ENCODE measurements around the gene SLC16A11.
A peak's percentile ranks its signal among the peaks of the same experiment; 100 is the strongest.
"Not testable (repeated sequence)": the region's sequence is repeated elsewhere in the genome, so short reads cannot be mapped to it uniquely, and the experiment has no call there.

Gene SLC16A11

DNA sequence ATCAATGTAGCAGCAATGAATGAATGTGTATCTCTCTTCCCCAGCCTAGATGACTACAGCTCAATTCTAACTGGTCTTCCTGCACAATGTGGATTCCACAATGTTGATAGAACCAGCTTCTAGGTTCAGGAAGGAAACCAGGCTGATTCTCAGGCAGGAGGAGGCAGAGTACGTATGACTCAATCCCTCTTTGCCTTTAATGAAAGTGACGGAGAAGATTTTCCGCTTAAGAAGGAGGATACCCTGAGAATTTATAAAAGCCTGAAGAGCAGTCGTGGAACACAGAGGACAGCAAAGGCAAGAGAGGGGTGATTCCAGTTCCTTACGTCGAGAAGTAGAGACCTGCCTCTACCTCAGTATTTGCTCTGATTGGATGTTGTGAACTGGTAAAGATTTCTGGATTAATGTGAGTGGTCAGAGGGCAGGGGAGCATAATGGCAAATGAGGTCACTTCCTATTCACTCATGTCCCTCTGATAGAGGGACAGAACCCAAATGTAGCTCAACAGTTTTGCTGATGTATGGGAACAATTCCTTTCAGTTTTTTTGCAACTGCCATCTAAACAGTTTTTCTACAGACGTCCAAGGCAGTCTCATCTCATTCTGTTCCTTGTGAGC, 15.0 kb upstream of the SLC16A11 start:
- no peak for DNase-seq

GRCh38 chr17:7056386-7056785, 12.5 kb upstream of the SLC16A11 start:
- DNase-seq, result no peak

DNA sequence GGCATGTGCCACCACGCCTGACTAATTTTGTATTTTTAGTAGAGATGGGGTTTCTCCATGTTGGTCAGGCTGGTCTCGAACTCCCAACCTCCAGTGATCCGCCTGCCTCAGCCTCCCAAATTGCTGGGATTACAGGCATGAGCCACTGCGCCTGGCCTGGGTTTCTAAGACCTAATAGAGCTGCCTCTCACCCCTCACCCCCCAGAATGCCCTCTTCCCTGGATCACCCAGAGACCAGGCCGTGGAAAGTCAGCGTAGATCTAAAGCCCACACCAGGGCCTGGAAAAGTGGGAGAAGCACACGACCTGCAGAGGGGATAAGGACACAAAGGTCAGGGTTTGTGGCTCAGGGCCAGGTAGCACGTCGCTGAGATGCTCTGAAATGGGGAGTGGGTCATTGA, 6.7 kb upstream of the SLC16A11 start:
- not testable (repeated sequence) for DNase-seq

GRCh38 chr17:7048968-7049367, 5.1 kb upstream of the SLC16A11 start:
- DNase-seq, result no peak

- no peak for DNase-seq
Measured at GRCh38 chr17:7047566-7047965, 3.7 kb upstream of the SLC16A11 start.

DNA sequence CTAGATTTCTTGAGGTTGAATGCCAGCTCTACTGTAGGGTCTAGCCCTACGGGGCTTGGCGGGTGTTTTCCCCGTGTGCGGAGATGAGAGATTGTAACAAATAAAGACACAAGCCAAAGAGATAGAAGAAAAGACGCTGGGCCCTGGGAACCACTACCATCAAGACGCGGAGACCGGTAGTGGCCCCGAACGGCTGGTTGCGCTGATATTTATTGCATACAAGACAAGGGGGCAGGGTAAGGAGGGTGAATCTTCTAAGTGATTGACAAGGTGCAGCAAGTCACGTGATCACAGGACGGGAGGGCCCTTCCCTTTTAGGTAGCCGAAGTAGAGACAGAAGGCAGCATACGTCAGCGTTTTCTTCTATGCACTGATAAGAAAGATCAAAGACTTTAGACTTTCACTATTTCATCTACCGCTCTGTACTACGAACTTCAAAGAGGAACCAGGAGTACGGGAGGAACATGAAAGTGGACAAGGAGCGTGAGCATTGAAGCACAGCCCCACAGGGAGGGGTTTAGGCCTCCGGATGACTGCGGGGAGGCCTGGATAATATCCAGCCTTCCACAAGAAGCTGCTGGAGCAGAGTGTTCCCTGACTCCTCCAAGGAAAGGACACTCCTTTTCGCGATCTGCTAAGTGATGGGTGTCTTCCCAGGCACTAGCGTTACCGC, 3.0 kb upstream of the SLC16A11 start:
- DNase-seq, result not testable (repeated sequence)

DNA sequence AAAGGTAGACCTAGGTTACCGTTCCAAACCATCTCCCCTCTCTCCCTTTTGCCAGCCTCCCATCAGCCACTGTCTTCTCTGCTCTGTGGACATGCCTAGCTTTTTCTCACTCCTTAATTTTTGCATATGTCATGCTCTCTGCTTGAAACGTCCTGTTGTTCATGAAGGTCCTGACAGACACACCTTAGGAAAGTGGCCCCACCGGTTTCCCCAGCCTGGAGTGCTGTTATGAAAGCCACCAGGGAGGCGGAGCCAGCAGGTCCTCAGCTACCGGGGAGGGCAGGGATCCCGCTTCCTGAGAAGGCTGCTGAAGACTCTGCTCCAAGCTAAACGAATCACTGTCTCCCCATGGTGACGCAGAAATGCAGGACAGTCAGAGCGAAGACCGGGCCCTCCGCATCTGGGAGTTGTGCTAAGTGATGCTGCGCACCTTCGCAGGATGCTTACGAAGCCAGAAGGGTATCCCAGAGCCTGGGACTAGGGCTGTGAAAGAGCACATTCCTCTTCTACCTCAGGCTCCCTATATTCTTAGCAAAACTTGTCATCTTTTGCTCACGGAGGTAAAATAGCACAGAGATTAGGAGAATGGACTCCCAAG, 2.3 kb upstream of the SLC16A11 start:
- DNase-seq, result no peak

DNA sequence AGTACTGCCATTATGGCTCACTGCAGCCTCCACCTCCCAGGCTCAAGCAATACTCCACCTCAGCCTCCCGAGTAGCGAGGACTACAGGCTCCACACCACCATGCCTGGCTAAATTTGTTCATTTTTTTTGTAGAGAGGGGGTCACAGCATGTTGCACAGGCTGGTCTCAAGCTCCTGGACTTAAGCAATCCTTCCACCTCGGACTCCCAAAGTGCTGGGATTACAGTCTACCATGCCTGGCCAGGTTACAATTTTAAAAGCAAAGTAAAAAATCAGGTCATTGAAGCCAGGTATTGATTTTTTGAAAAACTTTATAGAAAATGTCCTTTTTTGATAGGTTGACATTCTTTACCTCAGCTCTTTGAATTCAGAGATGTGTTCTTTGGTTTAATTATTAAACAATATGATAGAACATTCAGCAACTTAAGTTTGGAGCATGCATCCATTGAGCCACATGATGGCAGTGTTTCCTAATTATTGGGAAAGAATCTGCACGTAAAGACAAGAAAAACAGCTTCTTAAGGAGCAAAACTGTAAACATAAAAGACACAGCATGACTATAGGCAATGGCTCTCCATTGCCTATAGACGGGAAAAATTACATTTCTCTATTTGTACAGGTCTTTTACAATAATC, 1.7 kb upstream of the SLC16A11 start:
- peak; percentile 78 for DNase-seq

GRCh38 chr17:7043182-7043496, 753 bp downstream of the SLC16A11 start:
- DNase-seq, result no peak

DNA sequence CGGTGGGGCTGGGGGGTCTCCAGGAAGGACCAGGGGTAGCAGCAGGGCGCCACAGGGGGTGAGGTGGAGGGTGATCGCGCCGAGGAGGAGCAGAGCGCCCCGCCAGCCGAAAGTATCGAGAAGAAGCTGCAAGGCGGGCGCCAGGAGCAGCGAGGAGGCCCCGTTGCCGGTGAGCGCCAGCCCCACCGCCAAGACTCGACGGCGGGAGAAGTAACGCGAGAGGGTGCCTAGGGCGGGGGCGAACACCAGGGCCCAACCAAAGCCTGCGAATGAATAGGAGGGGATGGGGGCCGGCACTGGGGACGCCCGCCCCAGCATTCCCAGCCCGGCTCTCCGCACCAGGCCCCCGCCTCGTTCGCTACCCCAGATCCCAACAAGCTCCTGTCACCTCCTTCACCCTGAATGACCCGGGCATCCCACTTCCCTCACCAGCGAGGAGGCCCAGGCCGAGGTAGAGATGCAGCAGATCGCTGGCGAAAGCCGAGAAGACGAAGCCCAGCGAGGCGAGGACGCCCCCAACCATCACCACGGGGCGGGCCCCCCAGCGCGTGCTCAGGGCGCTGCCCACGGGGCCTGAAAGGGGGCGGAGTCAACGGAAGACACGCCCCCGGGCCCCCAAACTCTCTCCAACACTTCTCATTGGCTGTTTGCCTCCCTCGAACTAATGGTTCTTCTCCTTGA, 1.3 kb downstream of the SLC16A11 start:
- no peak for DNase-seq

- DNase-seq, result no peak
Measured at GRCh38 chr17:7041607-7042500, 2.0 kb downstream of the SLC16A11 start.

GRCh38 chr17:7039832-7040231, 4.1 kb downstream of the SLC16A11 start:
- no peak for DNase-seq

DNA sequence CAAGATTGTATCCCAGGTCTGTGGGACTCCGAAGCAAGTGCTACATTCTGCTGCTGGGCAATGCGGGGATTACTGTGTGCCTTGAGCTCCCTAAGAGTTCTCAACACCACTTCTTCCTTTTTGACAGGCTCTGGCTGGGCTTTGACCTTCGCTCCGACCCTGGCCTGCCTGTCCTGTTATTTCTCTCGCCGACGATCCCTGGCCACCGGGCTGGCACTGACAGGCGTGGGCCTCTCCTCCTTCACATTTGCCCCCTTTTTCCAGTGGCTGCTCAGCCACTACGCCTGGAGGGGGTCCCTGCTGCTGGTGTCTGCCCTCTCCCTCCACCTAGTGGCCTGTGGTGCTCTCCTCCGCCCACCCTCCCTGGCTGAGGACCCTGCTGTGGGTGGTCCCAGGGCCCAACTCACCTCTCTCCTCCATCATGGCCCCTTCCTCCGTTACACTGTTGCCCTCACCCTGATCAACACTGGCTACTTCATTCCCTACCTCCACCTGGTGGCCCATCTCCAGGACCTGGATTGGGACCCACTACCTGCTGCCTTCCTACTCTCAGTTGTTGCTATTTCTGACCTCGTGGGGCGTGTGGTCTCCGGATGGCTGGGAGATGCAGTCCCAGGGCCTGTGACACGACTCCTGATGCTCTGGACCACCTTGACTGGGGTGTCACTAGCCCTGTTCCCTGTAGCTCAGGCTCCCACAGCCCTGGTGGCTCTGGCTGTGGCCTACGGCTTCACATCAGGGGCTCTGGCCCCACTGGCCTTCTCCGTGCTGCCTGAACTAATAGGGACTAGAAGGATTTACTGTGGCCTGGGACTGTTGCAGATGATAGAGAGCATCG, 5.6 kb downstream of the SLC16A11 start:
- DNase-seq, result no peak

DNA sequence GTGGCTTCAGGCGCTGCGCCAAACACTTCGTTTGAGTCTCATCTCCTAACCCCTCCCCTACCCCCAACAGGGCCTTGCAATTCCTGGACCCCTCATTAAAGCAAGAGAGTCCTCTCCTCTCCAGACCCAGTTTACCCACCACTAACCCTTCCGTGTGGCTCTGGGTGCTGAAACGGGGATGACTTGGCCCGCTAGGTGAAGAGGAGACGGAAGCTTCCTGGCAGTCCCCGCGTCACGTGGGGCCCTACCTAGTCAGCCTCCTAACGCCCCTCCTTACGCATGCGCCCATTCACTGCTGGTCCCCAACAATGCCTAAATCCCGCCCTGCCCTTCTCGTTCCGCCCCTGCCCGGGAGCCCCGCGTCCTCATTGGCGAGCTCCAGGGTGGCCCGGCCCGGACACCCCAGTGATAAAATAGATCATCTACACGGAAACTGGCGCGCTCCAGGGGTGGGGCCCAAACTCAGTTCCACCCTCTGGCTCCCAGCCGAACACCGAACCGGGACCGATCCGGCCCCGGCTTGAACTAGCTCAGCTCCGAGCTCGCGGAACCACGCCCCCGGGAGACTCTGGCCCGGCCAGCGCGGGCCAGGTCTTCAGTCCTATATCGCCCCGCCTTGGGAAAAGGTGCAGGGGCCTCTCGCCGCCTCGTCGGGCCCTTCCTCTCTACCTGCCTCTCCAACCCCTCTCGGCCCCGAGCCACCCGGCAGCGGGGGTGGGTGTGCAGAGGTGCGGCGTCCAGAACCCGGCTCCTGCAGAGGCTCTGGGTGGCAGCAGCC, 8.1 kb downstream of the SLC16A11 start, which contains the start of gene SLC16A13:
TSS of gene SLC16A13 (plus strand) at position 425 of the 778 bp plus-strand sequence. CDS start 368 bp downstream, outside the sequence.
- DNase-seq, result peak; percentile 98

GRCh38 chr17:7034955-7035590, 8.8 kb downstream of the SLC16A11 start:
- DNase-seq, result peak; percentile 77

DNA sequence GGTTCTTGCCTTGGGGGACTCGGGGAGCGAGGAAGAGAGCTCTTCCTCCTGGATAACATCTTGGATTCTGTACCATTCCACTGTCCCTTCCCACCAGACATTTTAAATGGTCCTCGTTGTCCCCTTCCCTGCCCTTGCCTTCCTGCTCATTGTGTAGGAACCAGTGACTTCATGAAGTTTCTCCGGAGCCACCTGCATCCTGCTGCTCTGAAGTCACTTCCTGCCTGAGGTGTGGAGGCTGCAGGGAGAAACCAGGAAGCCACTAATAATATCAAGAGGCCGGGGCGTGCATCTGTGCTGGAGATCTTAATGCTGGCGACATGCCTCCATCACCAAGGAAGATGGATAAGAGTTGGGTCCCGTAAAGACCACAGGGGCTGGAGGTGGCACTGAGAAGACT, 14.2 kb downstream of the SLC16A11 start:
- DNase-seq, result no peak

- no peak for DNase-seq
Measured at GRCh38 chr17:7029096-7029495, 14.8 kb downstream of the SLC16A11 start.

- DNase-seq, result no peak
Measured at GRCh38 chr17:7027335-7027734, 16.6 kb downstream of the SLC16A11 start.

- no peak for DNase-seq
Measured at GRCh38 chr17:7026471-7027115, 17.3 kb downstream of the SLC16A11 start.

Measured in kidney glomerular epithelial cell (primary cell).